Stimulated activated CD8-positive, alpha-beta memory T cell treated with anti-CD3 and anti-CD28 coated beads, Interleukin-15, amount 100 ng/mL, for 4 hours (primary cell): ENCODE measurements around the gene CREB1.

Experiments used
- DNase-seq, 2 donors: peaks; one replicate each; pipeline ENCODE4 v3.0.0-alpha.2; 2020; ENCODE audit warnings: low read depth in 2 of 2

CREB1 gene

GRCh38 chr2:207504513-207505170 is 25.1 kb upstream of the CREB1 start:
- no peak for DNase-seq

GRCh38 chr2:207505171-207505570 is 24.6 kb upstream of the CREB1 start:
- DNase-seq: no peak

- no peak for DNase-seq
Measured at GRCh38 chr2:207505728-207506127, 24.0 kb upstream of the CREB1 start.

- no peak for DNase-seq
Measured at GRCh38 chr2:207506426-207506825, 23.3 kb upstream of the CREB1 start.

- DNase-seq: no peak
Measured at GRCh38 chr2:207510148-207510547, 19.6 kb upstream of the CREB1 start.

- no peak for DNase-seq
Measured at GRCh38 chr2:207511851-207512250, 17.9 kb upstream of the CREB1 start.

- no peak for DNase-seq
Measured at GRCh38 chr2:207512356-207512755, 17.4 kb upstream of the CREB1 start.

- no peak for DNase-seq
Measured at GRCh38 chr2:207513551-207514257, 16.1 kb upstream of the CREB1 start.

GRCh38 chr2:207514451-207514850 is 15.3 kb upstream of the CREB1 start:
- no peak for DNase-seq

GRCh38 chr2:207515671-207516070 is 14.1 kb upstream of the CREB1 start:
- no peak for DNase-seq

- no peak for DNase-seq
Measured at GRCh38 chr2:207516206-207516605, 13.6 kb upstream of the CREB1 start.

GRCh38 chr2:207523005-207523404 is 6.8 kb upstream of the CREB1 start:
- no peak for DNase-seq

- DNase-seq: no peak
Measured at GRCh38 chr2:207525296-207525695, 4.5 kb upstream of the CREB1 start.

- DNase-seq: peak in 1 of 2 donors; percentile 44
Measured at GRCh38 chr2:207528980-207529329, 807 bp upstream of the CREB1 start.

- peak; percentile 20 to 23 for DNase-seq
Measured at GRCh38 chr2:207530160-207531031, 634 bp downstream of the CREB1 start.

- DNase-seq: no peak
Measured at GRCh38 chr2:207531032-207531952, 1.5 kb downstream of the CREB1 start.

GRCh38 chr2:207532676-207533075 is 2.9 kb downstream of the CREB1 start:
- no peak for DNase-seq

GRCh38 chr2:207533461-207534008 is 3.8 kb downstream of the CREB1 start:
- no peak for DNase-seq

- DNase-seq: no peak
Measured at GRCh38 chr2:207534417-207534816, 4.7 kb downstream of the CREB1 start.

- no peak for DNase-seq
Measured at GRCh38 chr2:207539470-207539869, 9.7 kb downstream of the CREB1 start.

- no peak for DNase-seq
Measured at GRCh38 chr2:207540431-207540830, 10.7 kb downstream of the CREB1 start.
